Measurements from ENCODE around the gene GTSE1.

DNA sequence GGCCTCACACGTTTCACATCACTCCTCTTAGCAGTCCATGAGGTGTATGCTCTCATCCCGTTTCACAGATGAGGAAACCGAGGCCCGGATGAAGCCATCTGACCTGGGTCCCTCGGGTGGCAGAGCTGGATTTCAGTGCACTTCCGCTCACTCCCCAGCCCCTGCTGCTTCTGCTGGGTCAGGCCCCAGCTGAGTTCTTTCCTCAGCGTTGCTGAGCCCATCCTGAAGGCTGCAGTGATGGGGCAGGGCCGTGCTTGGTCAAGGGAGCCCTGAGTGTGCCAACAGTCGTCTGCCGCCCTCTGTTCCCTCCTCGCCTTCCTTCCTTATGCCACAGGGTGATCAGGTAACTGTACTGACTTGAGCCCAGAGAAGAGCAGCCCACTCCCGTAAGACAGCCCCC lies 51.0 kb downstream of the GTSE1 start:
- no peak for TF ChIP-seq CTCF (IDR thresholded peaks at IDR 0.05)
- TF ChIP-seq POLR2A (IDR thresholded peaks at IDR 0.05) = no peak
- TF ChIP-seq POLR2AphosphoS5 (IDR thresholded peaks at IDR 0.05) = no peak
